ENCODE measurements around the gene TRIO.

DNA sequence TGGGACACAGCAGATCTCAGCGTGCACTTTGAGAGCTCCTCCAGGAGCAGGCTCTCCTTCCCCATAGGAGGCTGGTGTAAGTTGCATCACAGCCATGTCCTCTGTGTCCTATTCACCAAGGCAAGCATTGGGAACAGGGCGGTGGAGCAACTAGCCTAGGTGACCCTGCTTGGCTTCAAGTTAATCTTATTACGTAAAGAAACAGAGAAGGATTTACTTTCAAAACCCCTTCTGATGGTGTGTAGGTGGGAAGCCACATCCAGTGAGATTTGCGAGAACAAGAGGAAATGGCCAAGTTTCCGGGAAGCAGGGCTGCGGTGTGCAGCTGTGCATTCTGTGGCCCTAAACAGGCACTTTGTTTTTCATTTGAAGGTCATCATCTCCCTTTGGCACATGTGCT is 80.2 kb downstream of the TRIO start:
- TF ChIP-seq SP1 (IDR thresholded peaks at IDR 0.05) (no peak), LEF1 (IDR thresholded peaks at IDR 0.05; ENCODE audit: borderline replicate concordance) (no peak)
- TF ChIP-seq, protein P1, sequence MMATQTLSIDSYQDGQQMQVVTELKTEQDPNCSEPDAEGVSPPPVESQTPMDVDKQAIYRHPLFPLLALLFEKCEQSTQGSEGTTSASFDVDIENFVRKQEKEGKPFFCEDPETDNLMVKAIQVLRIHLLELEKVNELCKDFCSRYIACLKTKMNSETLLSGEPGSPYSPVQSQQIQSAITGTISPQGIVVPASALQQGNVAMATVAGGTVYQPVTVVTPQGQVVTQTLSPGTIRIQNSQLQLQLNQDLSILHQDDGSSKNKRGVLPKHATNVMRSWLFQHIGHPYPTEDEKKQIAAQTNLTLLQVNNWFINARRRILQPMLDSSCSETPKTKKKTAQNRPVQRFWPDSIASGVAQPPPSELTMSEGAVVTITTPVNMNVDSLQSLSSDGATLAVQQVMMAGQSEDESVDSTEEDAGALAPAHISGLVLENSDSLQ (IDR thresholded peaks at IDR 0.05): no peak
